GM21526 (cell line): ENCODE measurements around the gene TATDN3.
"Not testable (repeated sequence)": the region's sequence is repeated elsewhere in the genome, so short reads cannot be mapped to it uniquely, and the experiment has no call there.

Source experiments
- ATAC-seq: cut with Tn5 transposase; IDR thresholded peaks from one replicate; pipeline ENCODE4 v1.9.1; 2021; ENCODE audit warnings: moderate library complexity; ENCODE audit not compliant: unreplicated experiment, low FRiP score

Gene TATDN3, protein sequence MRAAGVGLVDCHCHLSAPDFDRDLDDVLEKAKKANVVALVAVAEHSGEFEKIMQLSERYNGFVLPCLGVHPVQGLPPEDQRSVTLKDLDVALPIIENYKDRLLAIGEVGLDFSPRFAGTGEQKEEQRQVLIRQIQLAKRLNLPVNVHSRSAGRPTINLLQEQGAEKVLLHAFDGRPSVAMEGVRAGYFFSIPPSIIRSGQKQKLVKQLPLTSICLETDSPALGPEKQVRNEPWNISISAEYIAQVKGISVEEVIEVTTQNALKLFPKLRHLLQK

DNA sequence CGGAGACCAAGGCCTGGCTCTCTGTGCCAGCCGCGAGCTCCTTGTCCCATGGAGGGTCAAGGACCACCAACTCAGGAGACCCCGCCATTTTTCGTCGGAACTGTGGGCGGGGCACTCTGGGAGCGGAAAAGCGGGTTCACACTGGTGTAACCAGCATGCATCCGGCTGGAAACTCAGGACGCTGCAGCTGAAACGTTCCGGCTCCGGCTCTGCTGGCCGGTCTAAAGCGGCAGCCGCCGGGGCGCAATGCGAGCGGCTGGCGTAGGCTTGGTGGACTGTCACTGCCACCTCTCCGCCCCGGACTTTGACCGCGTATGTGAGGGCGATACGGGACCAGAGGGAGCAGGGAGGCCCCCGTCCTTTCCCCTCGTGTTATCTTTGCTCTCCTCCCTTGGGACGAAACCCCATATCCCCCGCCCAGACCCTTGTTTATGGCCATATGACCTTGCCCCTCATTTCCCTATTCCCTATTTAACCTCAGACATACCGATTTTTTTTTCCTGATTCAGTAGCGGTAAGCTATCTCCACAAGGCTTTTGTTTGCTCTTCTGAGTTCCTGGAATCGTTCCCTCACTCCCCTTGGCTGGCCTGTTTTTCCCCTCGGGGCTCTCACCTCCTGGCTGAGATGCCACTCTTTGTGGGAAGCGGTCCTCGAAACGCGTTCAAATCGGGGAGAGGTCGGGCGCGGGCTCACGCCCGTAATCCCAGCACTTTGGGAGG lies at the start of gene TATDN3, which contains the start of gene NSL1:
TSS of gene TATDN3 (plus strand) at position 219 of the 720 bp plus-strand sequence. CDS start at position 247, 28 bp downstream.
TSS of gene NSL1 (minus strand) at position 102 of the 720 bp plus-strand sequence. CDS start at position 88, 14 bp downstream.
- ATAC-seq: peak; percentile 55

DNA sequence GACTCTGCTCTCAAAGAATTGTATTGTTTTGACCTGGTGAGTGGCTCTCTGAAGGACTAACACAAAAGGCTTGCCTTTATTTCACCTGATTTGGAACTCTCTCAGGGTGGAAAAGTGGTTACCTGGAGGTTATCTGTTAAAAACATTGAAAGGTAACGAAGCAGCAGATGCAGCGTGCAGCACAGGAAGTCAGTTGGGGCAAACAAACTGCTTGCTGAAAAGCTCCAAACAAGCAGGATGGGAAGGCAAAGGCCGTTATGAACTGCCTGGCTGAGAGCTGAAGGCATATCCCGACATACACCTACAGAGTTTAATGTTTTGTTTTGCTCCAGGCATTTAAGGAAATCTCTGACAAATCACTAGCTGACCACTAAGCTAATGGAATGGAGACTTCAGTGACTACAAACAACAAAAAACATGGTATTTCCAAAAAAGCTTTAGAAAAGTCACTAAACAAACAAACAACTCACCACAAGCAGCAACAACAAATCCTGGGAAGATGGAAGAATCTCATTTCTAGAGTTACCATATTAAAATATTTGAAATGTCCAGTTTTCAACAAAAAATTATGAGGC lies 47.7 kb upstream of the TATDN3 start:
- no peak for ATAC-seq

DNA sequence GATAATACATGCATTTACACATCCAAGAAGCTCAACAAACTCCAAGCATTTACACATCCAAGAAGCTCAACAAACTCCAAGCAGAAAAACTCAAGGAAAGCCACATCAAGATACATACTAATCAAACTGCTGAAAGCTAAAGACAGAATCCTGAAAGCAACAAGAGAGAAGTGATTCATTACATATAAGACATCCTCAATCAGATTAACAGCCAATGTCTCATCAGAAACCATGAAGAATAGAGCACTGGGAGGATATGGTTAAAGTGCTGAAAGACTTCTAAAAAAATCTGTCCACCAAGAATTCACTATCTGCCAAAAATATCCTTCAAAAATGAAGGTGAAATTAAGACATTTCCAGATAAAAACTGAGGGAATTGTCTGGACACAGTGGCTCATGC lies 46.4 kb upstream of the TATDN3 start:
- ATAC-seq: no peak

DNA sequence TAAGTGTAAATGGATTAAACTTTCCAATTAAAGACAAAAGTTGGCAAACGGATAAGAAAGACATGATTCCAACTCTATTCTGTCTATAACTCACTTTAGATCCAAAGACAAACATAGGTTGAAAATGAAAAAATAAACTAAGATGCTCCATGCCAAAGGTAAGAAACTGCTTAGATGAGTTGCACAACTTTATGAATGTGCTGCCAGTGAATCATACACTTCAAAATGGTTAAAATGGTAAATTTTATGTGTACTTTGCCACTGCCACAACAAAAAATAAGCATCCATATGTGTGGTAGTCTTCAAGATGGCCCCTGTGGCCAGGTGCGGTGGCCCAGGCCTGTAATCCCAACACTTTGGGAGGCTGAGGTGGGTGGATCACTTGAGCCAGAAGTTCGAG lies 45.1 kb upstream of the TATDN3 start:
- ATAC-seq: no peak

DNA sequence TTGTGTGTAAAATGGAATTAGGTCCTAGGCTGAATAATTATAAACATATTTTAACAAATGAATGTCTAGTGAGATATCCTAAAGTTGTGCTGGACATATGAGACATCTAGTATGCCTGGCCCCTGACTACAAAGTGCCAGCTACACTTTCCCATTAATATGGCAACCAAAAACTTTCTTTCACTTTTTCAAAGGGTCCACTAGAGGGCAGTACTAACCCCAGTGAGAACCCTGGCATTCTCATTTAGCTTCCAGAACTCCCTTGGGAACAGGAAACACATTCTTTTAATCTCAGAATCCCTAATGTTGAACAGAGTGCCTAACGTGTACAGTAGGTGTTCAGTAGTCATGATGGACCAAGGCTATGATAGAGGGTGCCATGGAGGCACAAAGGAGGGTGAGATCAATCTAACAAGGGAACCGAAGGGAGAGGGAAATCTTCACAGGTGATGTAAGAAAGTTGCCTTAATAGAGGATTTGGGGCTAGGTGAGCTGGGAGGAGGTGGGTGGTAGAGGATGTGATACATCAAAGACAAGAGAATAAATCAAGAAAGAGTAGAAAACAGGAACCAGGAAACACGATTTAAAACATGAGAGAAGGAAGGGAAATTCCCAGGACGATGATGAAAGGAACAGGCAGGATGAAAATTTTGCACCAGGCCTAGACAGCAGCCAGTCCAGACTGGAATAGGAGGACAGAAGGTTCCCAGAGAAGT lies 41.7 kb upstream of the TATDN3 start:
- no peak for ATAC-seq

DNA sequence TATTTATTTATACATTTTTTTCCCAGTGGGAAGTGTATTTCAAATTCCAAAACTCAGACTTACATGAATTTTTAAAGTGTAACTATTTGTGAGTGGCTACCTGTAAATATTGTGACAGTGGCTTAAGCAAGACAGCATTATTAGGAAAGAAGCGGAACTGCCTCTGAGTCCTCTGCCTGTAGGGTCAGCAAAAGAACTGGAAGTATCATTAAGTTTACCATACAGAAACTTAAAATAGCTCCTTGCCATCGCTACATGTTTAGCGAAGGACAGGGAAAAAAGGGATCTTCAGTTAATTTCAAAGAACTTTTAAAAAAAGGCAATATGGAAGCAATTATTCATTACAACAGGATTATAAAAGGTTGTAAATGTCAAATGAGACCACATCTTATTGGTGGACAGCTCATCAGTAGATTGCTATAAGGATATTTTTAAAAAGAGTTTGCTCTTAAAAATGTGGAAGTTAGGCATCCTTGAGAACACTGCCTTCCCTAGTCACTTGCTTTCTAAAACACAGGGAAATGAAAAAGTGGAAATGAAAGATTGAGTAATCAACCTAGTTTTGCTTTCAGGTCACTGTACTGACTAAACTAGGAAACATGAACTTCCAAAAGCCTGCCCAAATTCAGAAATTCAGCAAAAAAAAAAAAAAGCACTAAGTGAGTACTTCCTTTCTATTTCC lies 39.3 kb upstream of the TATDN3 start:
- ATAC-seq: no peak

DNA sequence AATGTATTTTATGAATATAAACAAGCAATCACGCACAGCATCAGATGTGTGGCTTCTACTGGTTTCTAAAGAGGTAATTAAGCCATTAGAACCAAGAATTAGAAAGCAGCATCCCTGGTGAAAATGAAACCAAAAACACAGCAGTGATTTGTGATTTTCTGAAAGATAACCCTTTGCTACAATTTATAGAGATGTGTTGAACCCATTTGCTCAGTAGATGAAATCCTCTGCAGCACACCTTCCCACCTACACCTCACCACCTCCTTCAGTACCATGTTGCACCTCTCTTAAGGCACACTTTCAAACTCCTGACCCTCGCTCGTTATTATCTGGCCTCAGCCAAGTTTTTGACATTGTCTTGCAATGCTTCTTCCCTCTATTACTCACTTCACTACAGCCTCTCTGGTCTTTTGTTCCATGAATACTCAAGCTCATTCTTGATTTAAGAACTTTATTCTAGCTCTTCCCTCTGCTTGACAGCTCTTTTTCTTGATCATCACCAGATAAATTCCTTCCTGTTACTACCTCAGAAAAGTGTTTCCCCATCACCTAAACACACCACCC lies 38.7 kb upstream of the TATDN3 start:
- ATAC-seq: no peak

DNA sequence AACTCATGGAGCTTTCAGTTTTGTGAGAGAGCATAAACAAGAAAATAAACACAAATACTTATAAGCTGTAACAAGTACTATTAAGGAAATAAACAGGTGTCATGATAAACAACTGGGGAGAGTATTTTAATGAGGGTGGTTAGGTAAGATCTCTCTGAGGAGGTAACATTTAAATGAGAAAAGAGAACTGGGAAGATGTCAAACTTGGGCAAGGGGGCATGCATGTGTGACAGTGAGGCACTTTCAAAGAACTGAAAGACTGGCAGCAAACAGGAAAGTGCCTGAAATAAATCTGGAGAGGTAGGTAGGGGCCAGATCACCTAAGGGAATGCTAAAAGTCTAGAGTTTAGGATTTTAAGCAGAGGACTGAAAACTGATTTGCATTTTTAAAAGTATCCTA lies 37.9 kb upstream of the TATDN3 start:
- ATAC-seq: no peak

DNA sequence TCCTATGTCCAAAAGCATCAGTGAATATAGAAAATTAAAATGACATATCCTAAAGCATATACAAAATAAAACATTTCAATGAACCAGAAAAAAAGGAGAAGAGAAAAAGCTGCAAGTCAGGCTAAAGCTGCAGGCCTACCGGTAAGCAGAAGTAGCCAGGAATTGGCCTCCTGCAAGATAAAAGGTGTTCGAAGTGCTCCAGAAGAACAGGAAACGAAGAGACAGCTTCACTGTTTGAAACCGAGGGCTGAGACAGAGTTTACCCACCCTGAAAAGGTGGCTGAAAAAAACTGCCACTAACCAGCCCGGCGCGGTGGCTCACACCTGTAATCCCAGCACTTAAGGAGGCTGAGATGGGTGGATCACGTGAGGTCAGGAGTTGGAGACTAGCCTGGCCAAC lies 37.5 kb upstream of the TATDN3 start:
- ATAC-seq: no peak

DNA sequence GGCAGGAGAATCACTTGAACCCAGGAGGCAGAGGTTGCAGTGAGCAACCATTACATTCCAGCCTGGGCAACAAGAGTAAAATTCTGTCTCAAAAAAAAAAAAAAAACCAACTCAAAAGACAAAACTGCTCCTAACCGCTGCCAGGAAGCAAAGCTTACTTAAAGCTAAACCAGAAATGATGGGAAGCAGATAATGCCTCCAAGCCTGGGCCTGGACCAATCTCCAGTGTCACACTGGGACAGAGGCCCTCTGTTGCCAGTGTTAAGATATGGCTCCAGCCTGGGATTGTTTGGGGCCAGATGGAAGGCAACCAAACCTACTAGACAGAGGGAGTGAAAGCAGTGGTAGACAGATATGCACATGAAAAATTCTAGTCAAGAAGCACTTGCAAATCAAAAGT lies 37.0 kb upstream of the TATDN3 start:
- ATAC-seq: no peak

DNA sequence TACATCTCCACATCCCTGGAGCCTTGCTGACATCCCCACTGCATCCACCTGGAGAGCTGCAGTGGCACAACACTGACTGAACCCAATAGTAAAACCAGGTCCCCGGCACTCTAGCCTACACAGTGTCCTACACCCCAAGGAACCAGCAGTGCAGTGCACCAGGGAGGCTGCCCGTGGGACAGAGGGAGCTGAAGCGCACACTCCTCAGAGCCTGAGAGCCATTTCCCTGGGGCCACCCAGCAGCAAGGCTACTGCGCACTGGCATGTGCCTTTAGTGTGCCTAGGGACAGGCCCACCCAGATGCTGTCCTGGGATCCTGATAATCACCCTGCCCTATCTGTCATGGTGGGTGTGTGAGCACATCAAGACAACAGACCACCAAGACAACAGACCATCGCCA lies 32.0 kb upstream of the TATDN3 start:
- ATAC-seq: no peak

DNA sequence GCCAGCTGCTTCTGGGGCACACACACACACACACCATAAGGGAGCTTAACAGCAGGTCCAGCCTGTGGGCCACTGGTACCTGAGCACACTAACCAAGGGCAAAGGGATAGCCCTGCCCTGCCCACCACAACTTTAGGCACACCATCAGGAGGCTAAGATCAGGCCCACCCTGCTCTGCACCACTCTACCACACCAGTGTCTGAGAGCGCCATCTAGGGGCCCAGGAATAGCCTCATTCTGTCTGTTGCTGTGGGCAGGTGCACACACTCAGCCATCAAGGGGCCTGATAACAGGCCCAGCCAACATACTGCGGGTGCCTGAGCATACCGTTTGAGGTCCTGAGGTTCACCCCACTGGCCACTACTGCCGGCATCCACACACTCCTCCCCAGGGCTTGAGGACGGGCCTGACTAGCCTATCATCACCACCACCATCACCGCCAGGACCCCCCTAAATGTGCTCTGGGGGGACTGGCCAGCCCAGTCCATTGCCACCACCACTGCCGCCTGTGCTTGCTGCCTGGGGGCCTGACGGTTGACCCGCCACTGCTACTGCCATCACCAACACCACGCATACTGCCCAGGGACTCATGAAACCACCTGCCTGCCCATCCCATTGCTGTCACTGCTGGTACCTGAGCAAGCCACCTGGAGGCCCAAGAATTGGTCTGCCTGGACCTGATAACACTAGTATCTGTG lies 31.4 kb upstream of the TATDN3 start:
- ATAC-seq: no peak

DNA sequence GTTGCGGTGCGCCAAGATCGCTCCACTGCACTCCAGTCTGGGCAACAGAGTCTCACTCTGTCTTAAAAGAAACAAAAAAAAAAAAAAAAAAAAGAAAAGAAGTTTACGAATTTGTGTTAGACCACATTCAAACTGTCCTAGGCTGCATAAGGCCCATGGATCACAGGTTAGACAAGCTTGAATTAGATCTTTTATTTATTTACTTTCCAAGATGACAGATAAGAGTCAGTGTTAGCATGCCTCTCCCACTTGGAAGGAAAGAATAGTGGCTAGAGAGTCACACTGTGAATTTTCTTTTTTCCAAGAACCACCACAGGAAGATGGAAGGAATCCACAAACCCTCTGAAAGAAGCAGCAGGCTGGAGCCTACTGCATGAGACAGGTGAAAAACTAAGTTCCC lies 29.5 kb upstream of the TATDN3 start:
- no peak for ATAC-seq

DNA sequence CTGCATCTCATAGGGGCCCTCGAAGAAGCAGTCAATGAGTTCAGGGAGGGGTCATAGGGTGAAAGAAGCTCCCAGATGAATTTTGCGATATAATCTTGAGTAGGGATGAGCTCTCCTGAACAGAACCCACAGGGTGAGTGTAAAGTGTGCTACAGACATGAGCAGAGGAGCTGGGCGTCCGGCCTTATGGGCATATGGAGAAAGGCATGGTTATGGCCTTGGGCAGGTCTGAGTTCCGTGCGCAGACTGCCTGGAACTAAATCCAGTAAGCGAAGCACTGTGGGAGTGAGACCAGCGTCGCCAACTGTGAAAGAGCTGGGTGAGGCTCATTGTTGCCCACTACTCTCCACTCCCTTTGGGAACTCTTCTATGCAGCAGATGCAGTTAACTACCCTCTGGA lies 28.9 kb upstream of the TATDN3 start:
- ATAC-seq: no peak

DNA sequence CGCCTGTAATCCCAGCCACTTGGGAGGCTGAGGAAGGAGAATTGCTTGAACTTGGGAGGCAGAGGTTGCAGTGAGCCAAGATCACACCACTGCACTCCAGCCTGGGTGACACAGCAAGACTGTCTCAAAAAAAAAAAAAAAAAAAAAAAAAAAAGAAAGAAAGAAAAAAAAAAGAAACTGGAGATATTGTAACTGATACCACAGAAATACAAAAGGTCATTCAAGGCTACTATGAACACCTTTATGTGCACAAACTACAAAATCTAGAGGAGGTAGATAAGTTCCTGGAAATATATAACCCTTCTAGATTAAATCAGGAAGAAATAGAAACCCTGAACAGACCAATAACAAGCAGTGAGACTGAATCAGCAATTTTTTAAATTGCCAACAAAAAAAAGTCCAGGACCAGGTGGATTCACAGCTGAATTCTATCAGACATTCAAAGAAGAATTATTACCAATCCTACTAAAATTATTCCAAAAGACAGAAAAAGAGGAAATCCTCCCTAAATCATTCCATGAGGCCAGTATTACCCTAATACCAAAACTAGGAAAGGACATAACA lies 26.9 kb upstream of the TATDN3 start:
- not testable (repeated sequence) for ATAC-seq

DNA sequence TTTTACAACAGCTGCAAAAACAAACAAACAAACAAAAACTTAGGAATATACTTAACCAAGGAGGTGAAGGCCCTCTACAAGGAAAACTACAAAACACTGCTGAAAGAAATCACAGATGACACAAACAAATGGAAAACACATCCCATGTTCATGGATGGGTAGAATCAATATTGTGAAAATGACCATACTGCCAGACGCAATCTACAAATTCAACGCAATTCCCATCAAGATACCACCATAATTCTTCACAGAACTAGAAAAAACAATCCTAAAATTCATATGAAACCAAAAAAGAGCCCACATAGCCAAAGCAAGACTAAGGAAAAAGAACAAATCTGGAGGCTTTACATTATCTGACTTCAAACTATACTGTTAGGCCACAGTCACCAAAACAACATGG lies 24.9 kb upstream of the TATDN3 start:
- not testable (repeated sequence) for ATAC-seq

DNA sequence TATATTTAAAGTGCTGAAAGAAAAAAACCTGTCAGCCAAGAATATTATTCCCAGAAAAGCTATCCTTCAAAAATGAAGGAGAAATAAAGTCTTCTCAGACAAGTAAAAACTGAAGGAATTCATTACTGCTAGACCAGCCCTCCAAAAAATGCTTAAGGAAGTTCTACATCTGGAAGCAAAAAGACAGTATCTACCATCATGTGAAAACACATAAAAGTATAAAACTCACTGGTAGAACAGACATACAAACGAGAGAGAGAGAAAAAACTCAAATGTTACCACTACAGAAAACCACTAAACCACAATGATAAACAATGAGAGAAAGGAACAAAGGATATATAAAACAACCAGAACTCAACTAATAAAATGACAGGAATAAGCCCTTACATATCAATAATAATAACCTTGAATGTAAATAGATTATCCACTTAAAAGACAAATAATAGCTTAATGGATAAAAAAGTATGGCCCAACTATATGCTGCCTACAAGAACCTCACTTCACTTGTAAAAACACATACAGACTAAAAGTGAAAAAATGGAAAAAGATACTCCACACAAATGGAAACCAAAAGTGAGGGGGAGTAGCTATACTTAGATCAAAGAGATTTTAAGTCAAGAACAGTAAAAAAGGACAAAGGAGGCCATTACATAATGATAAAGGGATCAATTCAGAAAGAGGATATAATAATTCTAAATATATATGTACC lies 22.1 kb upstream of the TATDN3 start:
- ATAC-seq: no peak

DNA sequence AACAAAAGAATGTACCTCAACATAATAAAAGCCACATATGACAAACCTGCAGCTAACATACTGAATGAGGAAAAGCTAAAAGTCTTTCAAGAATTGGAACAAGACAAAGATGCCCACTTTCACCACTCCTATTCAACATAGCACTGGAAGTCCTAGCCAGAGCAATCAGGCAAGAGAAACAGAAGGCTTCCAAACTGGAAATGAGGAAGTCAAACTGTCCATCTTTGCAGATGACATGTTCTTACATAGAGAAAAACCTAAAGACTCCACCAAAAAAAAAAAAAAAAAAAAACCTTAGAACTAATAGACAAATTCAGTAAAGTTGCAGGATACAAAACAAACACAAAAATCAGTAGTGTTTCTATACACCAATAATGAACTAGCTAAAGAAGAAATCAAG lies 20.4 kb upstream of the TATDN3 start:
- no peak for ATAC-seq

DNA sequence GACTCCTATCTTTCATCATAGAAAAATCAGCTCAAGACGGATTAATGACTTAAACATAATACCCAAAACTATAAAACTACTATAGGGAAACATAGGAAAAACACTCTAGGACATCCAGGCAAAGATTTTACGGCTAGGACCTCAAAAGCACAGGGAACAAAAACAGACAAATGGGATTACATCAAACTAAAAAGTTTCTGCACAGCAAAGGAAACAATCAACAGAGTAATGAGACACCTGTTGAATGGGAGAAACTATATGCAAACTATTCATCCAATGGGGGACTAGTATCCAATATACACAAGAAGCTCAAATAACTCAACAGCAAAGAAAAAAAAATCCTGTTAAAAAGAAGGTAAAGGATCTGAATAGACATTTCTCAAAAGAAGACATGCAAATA lies 18.7 kb upstream of the TATDN3 start:
- ATAC-seq: no peak
